ENCODE measurements around the gene HRH3. TPM values are rescaled to one million over a fixed set of nuclear protein-coding genes. Genes with fewer than 3 reads are reported as not detected.

Gene HRH3
- polyA plus RNA-seq, 3 donors: not detected

DNA sequence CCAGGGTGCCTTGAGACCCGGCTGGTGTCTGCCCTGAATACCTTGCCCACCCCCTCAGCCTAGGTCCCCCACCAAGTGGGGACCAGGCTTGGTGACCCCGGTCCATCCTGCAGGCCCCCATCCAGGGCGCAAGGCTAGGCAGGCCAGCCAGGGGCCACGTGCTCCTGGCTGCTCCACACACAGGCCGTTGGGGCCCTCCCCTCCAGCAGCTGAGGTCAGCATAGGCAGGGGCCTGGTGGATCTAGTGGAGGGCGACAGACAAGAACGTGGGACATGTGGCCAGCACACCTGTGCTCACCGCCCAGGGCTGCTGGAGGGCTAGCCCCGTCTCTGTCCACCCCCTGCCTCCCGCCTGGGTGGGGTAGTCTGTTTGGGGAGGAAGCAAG, 7.5 kb upstream of the HRH3 start:
- no peak overlapping the region for H3K27ac ChIP-seq (ENCODE audit: low read depth in 1 of 2, low read length in 2 of 2)
- H3K36me3 Mint-ChIP-seq: no peaks in the 10 kb centered on the region
- peaks cover 0 to 2% of the 10 kb centered on the region in 2 donors for H3K27me3 ChIP-seq (ENCODE audit: control insufficient read depth in 2 of 2, insufficient read depth in 2 of 2, low read length in 2 of 2)
- no peaks in the 10 kb centered on the region for H3K4me1 Mint-ChIP-seq
- no peaks in the 10 kb centered on the region for H4K20me1 ChIP-seq (ENCODE audit: insufficient read depth, low read length)
- no peak overlapping the region for H2AFZ ChIP-seq (ENCODE audit: insufficient read depth, low read depth, low read length, poor library complexity, severe bottlenecking)
- DNase-seq: no peak
- no peak overlapping the region for H3K9ac ChIP-seq (ENCODE audit: insufficient read depth, low read length, poor library complexity, severe bottlenecking)
- no peak overlapping the region for H3K27ac Mint-ChIP-seq
- H3K9me3 ChIP-seq (replicated peaks in 1 of 2; ENCODE audit: control insufficient read depth in 1 of 2, insufficient read depth in 1 of 2, low read length in 2 of 2): peaks cover 0 to 11% of the 10 kb centered on the region in 2 donors
- TF ChIP-seq, protein P1, sequence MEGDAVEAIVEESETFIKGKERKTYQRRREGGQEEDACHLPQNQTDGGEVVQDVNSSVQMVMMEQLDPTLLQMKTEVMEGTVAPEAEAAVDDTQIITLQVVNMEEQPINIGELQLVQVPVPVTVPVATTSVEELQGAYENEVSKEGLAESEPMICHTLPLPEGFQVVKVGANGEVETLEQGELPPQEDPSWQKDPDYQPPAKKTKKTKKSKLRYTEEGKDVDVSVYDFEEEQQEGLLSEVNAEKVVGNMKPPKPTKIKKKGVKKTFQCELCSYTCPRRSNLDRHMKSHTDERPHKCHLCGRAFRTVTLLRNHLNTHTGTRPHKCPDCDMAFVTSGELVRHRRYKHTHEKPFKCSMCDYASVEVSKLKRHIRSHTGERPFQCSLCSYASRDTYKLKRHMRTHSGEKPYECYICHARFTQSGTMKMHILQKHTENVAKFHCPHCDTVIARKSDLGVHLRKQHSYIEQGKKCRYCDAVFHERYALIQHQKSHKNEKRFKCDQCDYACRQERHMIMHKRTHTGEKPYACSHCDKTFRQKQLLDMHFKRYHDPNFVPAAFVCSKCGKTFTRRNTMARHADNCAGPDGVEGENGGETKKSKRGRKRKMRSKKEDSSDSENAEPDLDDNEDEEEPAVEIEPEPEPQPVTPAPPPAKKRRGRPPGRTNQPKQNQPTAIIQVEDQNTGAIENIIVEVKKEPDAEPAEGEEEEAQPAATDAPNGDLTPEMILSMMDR (IDR thresholded peaks at IDR 0.05): no peak
- no peak overlapping the region for H3K4me3 ChIP-seq (replicated peaks in 1 of 3; ENCODE audit: low read depth in 2 of 3, low read length in 3 of 3)
- H3K79me2 ChIP-seq (ENCODE audit: insufficient read depth, low read length): no peaks in the 10 kb centered on the region
- no peaks in the 10 kb centered on the region for H3K36me3 ChIP-seq (replicated peaks in 1 of 2; ENCODE audit: control insufficient read depth in 1 of 2, insufficient read depth in 2 of 2, low read length in 2 of 2)
- peaks cover 0 to 3% (median 0%) of the 10 kb centered on the region in 7 donors for H3K9me3 Mint-ChIP-seq
- no peaks in the 10 kb centered on the region for H3K4me1 ChIP-seq (ENCODE audit: control insufficient read depth in 1 of 2, insufficient read depth in 2 of 2, low read length in 2 of 2)
- no peak overlapping the region for H3K4me3 Mint-ChIP-seq
- H3K27me3 Mint-ChIP-seq (ENCODE audit: low read depth in 3 of 3): peaks cover 7 to 29% (median 28%) of the 10 kb centered on the region in 3 donors
- H3K4me2 ChIP-seq (replicated peaks; ENCODE audit: extremely low read depth, low read length, poor library complexity, severe bottlenecking): no peak overlapping the region
- intact Hi-C loops (cut with micrococcal nuclease): no loop called here
- WGBS (ENCODE audit: insufficient coverage): 65% methylated on average over 9 of the region's 10 CpGs

DNA sequence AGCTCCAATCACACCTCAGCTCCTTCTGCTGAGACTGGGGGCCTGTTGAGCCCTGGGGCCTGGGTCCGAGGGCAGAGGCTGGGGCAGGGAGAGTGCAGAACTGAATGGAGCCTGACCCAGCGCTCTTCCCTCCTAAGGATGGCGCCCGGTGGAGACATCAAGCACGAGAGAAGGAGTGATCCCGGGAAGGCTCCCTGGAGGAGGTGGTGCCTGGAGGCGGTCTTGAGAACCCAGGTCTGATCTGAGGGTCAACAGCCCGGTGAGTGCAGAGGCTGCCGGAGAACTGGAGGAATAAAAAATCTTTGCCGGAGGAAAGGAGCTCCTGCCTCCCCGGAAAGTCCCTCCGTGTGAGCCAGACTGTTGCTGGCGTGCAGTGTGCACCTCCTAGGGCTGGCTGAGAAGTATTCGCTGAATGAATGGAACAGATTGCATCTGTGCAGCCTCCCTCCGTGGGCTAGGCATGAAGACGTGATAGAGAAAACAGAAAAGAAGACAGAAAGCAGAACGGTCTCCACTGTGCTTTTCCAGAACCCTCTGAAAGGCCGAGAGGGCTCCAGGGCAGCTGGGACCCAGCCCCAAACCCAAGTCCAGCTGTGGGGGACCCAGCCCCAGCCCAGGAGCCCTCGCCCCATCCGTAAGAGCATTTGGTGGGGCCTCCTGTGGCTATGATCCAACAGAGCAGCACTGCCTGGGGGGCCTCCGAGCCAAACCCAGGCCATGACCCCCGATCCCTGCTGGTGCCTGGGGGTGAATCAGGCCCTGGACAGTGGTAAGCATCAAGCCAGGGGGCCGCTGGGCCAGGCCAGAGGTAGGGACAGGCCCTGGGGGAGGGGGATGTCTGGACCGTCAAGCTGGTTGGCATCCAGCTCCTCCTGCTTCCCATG, 6.9 kb upstream of the HRH3 start:
- no peaks in the 10 kb centered on the region for H3K4me1 Mint-ChIP-seq
- no peaks in the 10 kb centered on the region for H3K36me3 Mint-ChIP-seq
- no peak overlapping the region for H2AFZ ChIP-seq (ENCODE audit: insufficient read depth, low read depth, low read length, poor library complexity, severe bottlenecking)
- no peak overlapping the region for H3K27ac Mint-ChIP-seq
- TF ChIP-seq, protein P1 (IDR thresholded peaks at IDR 0.05): no peak
- no peaks in the 10 kb centered on the region for H4K20me1 ChIP-seq (ENCODE audit: insufficient read depth, low read length)
- H3K4me1 ChIP-seq (ENCODE audit: control insufficient read depth in 1 of 2, insufficient read depth in 2 of 2, low read length in 2 of 2): no peaks in the 10 kb centered on the region
- H3K79me2 ChIP-seq (ENCODE audit: insufficient read depth, low read length): no peaks in the 10 kb centered on the region
- H3K9me3 ChIP-seq (replicated peaks in 1 of 2; ENCODE audit: control insufficient read depth in 1 of 2, insufficient read depth in 1 of 2, low read length in 2 of 2): peaks cover 0 to 11% of the 10 kb centered on the region in 2 donors
- 78% methylated on average over 22 of the region's 24 CpGs for WGBS (ENCODE audit: insufficient coverage)
- H3K9ac ChIP-seq (ENCODE audit: insufficient read depth, low read length, poor library complexity, severe bottlenecking): no peak overlapping the region
- H3K4me2 ChIP-seq (replicated peaks; ENCODE audit: extremely low read depth, low read length, poor library complexity, severe bottlenecking): no peak overlapping the region
- H3K4me3 ChIP-seq (replicated peaks in 1 of 3; ENCODE audit: low read depth in 2 of 3, low read length in 3 of 3): no peak overlapping the region
- H3K27ac ChIP-seq (ENCODE audit: low read depth in 1 of 2, low read length in 2 of 2): no peak overlapping the region
- H3K27me3 Mint-ChIP-seq (ENCODE audit: low read depth in 3 of 3): peaks cover 7 to 35% (median 34%) of the 10 kb centered on the region in 3 donors
- no peaks in the 10 kb centered on the region for H3K36me3 ChIP-seq (replicated peaks in 1 of 2; ENCODE audit: control insufficient read depth in 1 of 2, insufficient read depth in 2 of 2, low read length in 2 of 2)
- intact Hi-C loops (cut with micrococcal nuclease): no loop called here
- peaks cover 0 to 6% of the 10 kb centered on the region in 2 donors for H3K27me3 ChIP-seq (ENCODE audit: control insufficient read depth in 2 of 2, insufficient read depth in 2 of 2, low read length in 2 of 2)
- no peak overlapping the region for H3K4me3 Mint-ChIP-seq
- H3K9me3 Mint-ChIP-seq: peaks cover 0 to 3% (median 0%) of the 10 kb centered on the region in 7 donors
- no peak for DNase-seq

All from CD14-positive monocyte (primary cell).